ENCODE results near the gene RBM26. TPM values are rescaled to one million over a fixed set of nuclear protein-coding genes. Genes with fewer than 3 reads are reported as not detected.

RBM26 gene
- total RNA-seq, 1 experiment from 2014 or later = 32.2 TPM

DNA sequence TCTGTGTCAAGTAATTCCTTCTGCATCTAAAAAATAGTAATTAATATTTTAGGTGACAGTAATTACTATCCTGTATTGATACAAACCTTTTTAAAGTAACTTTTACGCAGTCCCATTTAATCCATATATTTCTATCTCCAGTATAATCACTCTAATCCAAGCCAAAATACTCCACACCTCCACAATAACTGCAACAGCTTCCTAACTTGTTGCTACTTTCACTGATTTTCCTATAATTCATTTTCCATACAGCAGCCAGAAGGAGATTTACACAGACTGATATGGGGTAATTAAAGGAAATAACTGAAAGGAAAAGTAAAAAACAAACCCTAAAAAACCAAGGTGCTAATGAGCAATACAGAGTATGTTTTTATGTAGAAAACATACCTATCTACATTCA lies 64.9 kb downstream of the RBM26 start:
- H3K27me3 ChIP-seq (ENCODE audit: control insufficient read depth, insufficient read depth, low read length) = no peaks in the 10 kb centered on the region
- TF ChIP-seq, protein P1, sequence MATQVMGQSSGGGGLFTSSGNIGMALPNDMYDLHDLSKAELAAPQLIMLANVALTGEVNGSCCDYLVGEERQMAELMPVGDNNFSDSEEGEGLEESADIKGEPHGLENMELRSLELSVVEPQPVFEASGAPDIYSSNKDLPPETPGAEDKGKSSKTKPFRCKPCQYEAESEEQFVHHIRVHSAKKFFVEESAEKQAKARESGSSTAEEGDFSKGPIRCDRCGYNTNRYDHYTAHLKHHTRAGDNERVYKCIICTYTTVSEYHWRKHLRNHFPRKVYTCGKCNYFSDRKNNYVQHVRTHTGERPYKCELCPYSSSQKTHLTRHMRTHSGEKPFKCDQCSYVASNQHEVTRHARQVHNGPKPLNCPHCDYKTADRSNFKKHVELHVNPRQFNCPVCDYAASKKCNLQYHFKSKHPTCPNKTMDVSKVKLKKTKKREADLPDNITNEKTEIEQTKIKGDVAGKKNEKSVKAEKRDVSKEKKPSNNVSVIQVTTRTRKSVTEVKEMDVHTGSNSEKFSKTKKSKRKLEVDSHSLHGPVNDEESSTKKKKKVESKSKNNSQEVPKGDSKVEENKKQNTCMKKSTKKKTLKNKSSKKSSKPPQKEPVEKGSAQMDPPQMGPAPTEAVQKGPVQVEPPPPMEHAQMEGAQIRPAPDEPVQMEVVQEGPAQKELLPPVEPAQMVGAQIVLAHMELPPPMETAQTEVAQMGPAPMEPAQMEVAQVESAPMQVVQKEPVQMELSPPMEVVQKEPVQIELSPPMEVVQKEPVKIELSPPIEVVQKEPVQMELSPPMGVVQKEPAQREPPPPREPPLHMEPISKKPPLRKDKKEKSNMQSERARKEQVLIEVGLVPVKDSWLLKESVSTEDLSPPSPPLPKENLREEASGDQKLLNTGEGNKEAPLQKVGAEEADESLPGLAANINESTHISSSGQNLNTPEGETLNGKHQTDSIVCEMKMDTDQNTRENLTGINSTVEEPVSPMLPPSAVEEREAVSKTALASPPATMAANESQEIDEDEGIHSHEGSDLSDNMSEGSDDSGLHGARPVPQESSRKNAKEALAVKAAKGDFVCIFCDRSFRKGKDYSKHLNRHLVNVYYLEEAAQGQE (IDR thresholded peaks at IDR 0.05; ENCODE audit: insufficient read depth in 1 of 2, low read depth in 2 of 2, low read length in 1 of 2) = no peak
- TF ChIP-seq SIN3A (IDR thresholded peaks at IDR 0.05; ENCODE audit: borderline replicate concordance, insufficient read depth, low read depth, low read length) = no peak
- CTCF ChIA-PET = no interaction called here
- peaks cover 41% of the 10 kb centered on the region for H3K36me3 ChIP-seq (ENCODE audit: control insufficient read depth, insufficient read depth, low read length)
- no peak for ATAC-seq
- no peaks in the 10 kb centered on the region for H3K4me1 ChIP-seq (ENCODE audit: control insufficient read depth, insufficient read depth, low read length)
- no peaks in the 10 kb centered on the region for H3K9me3 ChIP-seq (ENCODE audit: control insufficient read depth, insufficient read depth, low read depth, low read length)
- intact Hi-C loops (cut with micrococcal nuclease; ENCODE audit: unreplicated experiment) (no loop called here), in situ Hi-C loops (cut with HindIII; ENCODE audit: low pct_unique_long_range_greater_than_20kb, low sequenced_read_pairs) (no loop called here)
- POLR2A ChIA-PET = no interaction called here
- no TSS peak for BruUV-seq (replicated peaks)
- no peak overlapping the region for H3K4me3 ChIP-seq (ENCODE audit: low read depth in 2 of 2, low read length in 2 of 2)
- H3K27ac ChIP-seq (ENCODE audit: low read length) = no peak overlapping the region
- DNase-seq (ENCODE audit: low read depth, low spot score) = no peak

DNA sequence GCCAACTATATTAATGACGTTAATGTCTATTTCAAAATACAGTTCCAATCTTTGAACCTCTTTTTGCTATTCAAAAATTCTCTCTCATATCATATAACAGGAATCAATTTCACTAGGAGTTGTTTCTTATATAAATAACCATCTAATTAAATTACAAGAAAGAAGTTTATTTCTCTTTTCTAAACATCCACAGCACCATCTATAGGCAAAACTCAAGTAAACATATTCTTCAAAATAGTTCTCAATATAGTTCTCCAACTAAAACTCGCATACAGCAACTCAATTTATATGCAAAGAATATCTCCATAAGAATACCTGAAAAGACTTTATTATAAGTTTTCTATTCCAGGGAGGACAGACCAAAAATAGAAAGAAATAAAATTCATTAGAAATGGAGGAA lies 65.6 kb downstream of the RBM26 start:
- Histone ChIP-seq H3K36me3 (ENCODE audit: control insufficient read depth, insufficient read depth, low read length) (peaks cover 41% of the 10 kb centered on the region), H3K4me3 (ENCODE audit: low read depth in 2 of 2, low read length in 2 of 2) (no peak overlapping the region), H3K27me3 (ENCODE audit: control insufficient read depth, insufficient read depth, low read length) (no peaks in the 10 kb centered on the region), H3K4me1 (ENCODE audit: control insufficient read depth, insufficient read depth, low read length) (no peaks in the 10 kb centered on the region), H3K9me3 (ENCODE audit: control insufficient read depth, insufficient read depth, low read depth, low read length) (no peaks in the 10 kb centered on the region), H3K27ac (ENCODE audit: low read length) (no peak overlapping the region)
- ATAC-seq = no peak
- ChIA-PET CTCF (no interaction called here), POLR2A (no interaction called here)
- no TSS peak for BruUV-seq (replicated peaks)
- no peak for DNase-seq (ENCODE audit: low read depth, low spot score)
- TF ChIP-seq, protein P1 (IDR thresholded peaks at IDR 0.05; ENCODE audit: insufficient read depth in 1 of 2, low read depth in 2 of 2, low read length in 1 of 2) = no peak
- TF ChIP-seq SIN3A (IDR thresholded peaks at IDR 0.05; ENCODE audit: borderline replicate concordance, insufficient read depth, low read depth, low read length) = no peak
- TF ChIP-seq POLR2AphosphoS5 (IDR thresholded peaks at IDR 0.05; ENCODE audit: low read depth, low read length) = no peak
- TF ChIP-seq, protein P2, sequence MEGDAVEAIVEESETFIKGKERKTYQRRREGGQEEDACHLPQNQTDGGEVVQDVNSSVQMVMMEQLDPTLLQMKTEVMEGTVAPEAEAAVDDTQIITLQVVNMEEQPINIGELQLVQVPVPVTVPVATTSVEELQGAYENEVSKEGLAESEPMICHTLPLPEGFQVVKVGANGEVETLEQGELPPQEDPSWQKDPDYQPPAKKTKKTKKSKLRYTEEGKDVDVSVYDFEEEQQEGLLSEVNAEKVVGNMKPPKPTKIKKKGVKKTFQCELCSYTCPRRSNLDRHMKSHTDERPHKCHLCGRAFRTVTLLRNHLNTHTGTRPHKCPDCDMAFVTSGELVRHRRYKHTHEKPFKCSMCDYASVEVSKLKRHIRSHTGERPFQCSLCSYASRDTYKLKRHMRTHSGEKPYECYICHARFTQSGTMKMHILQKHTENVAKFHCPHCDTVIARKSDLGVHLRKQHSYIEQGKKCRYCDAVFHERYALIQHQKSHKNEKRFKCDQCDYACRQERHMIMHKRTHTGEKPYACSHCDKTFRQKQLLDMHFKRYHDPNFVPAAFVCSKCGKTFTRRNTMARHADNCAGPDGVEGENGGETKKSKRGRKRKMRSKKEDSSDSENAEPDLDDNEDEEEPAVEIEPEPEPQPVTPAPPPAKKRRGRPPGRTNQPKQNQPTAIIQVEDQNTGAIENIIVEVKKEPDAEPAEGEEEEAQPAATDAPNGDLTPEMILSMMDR (IDR thresholded peaks at IDR 0.05) = no peak
- no peak for TF ChIP-seq TCF7L2 (IDR thresholded peaks at IDR 0.05; ENCODE audit: low read depth, low read length)
- in situ Hi-C loops (cut with HindIII; ENCODE audit: low pct_unique_long_range_greater_than_20kb, low sequenced_read_pairs) = no loop called here
- intact Hi-C loops (cut with micrococcal nuclease; ENCODE audit: unreplicated experiment) = no loop called here

All from Panc1 (cell line).